Epidermal melanocyte (primary cell): Measurements from ENCODE around the gene KAZN.

Experiments
- DNase-seq: peaks from one replicate; pipeline ENCODE4 v3.0.0; 2011; ENCODE audit warnings: low spot score; ENCODE audit not compliant: insufficient read length

The KAZN gene

DNA sequence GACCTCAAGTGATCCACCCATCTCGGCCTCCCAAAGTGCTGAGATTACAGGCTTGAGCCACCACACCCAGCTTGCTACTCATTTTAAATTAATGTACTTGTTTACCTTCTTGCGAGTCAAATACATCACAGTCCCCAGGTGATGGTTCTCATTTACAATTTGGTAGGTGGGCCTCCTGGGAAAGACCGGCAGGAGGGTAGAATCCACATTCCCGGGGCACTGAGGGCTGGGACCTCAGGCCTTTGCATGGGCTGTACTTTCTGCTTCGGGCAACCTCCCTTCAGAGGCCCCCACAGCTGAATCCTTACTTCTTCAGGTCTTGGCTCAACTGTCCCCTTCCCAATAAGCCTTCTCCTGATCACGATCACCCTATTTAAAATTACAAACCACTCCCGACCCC lies 165.5 kb downstream of the KAZN start:
- no peak for DNase-seq

- DNase-seq = no peak
Observed at GRCh38 chr1:14765773-14766172, 167.3 kb downstream of the KAZN start.

- no peak for DNase-seq
Observed at GRCh38 chr1:14767075-14767474, 168.6 kb downstream of the KAZN start.

GRCh38 chr1:14768582-14769304 lies 170.3 kb downstream of the KAZN start:
- no peak for DNase-seq

- no peak for DNase-seq
Observed at GRCh38 chr1:14769486-14770274, 171.2 kb downstream of the KAZN start.

DNA sequence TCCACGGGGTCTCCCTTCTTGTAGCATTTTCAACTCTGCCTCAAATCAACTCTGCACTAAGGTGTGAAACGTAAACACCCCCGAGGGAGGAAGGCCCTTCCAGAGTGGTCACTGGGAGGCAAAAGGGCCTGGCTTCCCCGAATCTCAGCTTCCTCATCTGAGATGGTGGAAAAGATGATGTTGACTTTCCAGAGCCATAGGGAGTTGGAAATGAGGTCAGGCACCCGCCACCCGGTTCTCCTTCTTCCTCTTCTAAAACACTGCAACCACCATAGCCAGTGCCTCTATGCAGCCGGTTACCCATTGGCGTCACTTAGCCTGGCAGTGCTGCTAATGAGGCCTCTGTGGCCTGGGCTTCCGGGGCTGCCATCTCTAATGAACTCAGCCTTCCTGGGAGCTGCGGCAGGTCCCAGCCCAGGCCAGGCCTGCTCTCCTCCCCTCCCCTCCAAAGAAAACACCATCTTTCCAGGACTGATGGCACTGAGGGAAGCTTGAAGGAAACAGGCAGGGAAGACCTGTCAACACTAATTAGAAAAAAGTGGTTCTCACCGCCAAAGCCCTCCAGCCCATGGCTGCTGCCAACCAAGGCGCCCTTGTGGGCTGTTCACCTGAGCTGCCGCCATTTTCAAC lies 175.0 kb downstream of the KAZN start:
- no peak for DNase-seq

- no peak for DNase-seq
Observed at GRCh38 chr1:14774225-14774624, 175.7 kb downstream of the KAZN start.

- no peak for DNase-seq
Observed at GRCh38 chr1:14774988-14775387, 176.5 kb downstream of the KAZN start.

DNA sequence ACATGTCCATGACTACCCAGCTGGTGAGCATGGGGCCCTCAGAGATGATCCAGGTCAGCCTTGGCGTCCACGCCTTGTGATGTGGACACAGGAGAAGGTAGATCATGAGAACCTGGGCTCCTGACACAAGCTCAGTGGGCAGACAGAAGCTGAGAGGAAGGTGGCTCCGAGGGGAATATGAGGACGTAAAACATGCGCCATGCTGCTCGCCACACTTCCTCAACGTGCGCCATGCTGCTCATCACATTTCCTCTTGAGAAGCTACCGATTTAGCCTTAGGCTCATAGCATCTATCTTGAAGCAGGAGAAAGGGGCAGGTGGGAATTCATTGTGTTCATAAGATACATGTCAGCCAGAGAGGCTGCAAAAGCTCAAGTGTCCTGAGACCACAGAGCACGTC lies 176.9 kb downstream of the KAZN start:
- no peak for DNase-seq

- DNase-seq = no peak
Observed at GRCh38 chr1:14777516-14778506, 179.3 kb downstream of the KAZN start.

DNA sequence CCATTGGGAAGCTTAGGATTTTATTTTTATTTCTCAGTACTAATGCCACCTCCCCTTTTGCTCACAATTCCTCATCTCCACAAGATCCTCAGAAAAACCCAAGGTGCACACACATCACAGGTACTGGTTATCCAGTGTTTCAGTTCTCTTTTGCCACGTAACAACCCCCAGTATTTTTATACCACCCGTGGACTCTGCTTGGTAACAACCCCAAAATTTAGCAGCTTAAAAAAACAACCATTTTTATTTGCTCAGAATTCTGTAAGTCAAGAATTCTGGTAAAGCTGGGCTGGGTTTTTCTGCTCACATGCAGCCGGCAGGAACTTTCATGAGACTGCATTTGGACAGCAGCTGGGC lies 180.0 kb downstream of the KAZN start:
- DNase-seq = no peak

GRCh38 chr1:14778898-14779865 lies 180.7 kb downstream of the KAZN start:
- DNase-seq = peak; percentile 31

- no peak for DNase-seq
Observed at GRCh38 chr1:14780271-14780670, 181.8 kb downstream of the KAZN start.

GRCh38 chr1:14781811-14782210 lies 183.3 kb downstream of the KAZN start:
- DNase-seq = no peak

DNA sequence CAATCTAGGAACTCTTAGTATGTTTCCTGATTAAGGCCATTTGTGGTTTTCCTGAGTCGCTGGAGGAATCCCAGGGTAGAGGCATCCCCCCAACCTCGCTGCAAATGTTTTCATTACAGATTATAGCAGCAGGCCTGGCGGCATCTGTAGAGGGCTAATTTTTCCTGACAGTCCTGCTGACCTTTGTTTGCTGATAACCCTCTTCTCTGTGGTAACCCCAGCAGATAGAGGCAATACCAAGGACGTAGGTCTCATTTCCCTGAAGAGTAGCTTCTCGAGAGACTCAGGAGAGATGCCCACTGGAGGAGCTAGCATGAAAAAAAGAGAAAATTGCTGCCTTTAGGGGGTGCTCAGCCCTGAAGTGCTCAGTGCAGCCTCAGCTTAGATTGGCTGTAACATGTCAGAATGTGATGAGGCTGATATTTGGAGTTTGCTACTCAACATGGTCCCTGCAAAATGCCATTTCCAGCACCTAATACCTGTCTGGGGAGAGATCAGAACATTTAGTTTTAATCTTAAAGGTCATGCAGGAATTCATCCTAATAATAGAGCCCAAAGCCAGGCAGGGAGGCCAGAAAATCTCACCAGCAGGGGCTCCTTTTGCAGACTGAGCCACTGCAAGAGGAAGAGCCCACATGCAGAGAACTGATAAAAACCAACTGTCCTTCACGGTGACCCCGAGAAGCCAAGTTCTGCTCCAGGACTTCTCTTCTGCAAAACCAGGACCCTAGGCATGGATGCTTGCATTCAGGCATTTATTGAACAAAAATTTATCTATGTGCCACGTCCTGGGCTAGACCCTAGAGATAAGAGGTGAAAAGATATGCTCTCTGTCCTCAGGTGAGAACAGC lies 184.5 kb downstream of the KAZN start:
- DNase-seq = no peak

- DNase-seq = no peak
Observed at GRCh38 chr1:14783592-14783886, 185.1 kb downstream of the KAZN start.

DNA sequence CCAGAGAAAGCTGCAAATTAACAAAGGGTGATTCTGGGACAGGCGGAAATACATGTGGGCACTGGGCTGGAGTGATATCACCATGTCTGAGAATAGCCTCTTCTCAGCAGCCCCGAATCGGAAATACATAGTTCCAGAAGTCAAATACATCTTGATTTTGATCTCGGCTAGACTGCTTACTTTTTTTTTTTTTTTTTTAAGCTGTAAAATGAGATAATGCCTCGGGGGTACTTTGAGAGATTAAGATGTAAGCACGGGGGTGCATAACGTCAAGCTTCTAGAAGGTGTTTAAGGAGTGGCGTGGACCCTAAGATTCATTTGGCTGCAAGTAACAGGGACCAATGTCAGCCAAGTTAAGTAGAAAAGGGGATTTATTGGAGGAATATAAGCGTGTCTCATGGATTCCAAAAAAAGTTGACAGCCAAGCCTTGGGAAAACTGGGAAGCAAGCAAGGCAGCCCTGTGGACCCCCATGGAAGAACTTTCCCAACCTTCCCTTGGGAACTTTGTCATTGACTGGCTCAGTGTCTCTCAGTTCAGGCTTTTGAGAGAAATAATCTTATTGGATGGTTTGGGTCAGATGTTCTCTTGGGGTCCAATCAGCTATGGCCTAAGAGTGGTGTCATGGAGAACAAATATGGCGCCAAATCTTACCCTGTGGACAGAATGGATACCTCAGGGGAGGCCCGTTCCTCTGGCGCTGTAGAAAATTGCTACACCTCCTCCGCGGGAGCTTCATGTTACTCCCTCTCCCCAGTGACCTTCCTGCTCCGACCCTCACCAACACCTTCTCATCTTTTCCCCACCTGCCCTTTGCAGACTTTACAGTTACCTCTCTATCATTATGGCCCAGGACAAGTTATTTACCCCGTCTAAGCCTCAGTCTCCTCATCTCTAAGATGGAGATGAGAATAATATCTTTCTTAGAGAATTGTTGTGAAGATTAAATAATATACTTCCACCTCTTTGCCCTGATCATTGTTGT lies 186.6 kb downstream of the KAZN start:
- DNase-seq = no peak

DNA sequence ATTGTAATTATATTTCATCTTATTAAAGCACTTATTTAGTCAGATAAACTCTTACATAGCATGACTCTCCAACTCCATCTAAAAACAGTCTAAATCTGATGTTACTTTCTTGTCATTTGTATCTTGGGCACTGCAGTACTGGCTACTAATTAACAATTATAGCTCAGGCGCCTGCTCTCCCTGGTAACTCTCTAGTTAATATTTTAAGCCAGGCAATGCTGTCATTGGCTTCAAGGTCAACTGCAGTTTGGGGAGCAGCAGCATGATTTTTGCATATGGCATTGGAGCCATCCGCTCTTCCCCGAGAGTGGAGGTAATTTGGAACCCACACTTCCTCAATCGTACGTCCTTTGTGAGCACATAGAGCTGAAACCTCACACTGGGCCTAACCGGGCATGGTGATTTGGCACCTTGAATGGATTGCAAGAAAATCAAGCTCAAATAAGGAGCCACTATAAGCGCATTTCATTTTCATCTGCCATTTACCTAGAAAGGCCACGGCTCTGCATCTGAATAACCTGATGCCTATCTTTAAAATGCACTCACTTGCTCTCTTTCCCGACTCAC lies 187.7 kb downstream of the KAZN start:
- DNase-seq = no peak
